H1 (cell line): ENCODE results near the gene NT5DC1. TPM values are rescaled to one million over a fixed set of nuclear protein-coding genes. Genes with fewer than 3 reads are reported as not detected.

Experiments used
- EGR1 ChIP-seq: IDR thresholded peaks from 2 replicates; pipeline ENCODE4 v1.6.1; 2011; ENCODE audit warnings: low read depth, low read length, borderline replicate concordance
- EP300 ChIP-seq, 2 experiments: IDR thresholded peaks; 1 replicate in 1 of 2; 2 replicates in 1 of 2; pipeline ENCODE4 v1.6.1; 2011 to 2012; ENCODE audit warnings: low read depth in 2 of 2, low read length in 2 of 2, mild to moderate bottlenecking in 2 of 2, borderline replicate concordance in 1 of 2, inconsistent platforms in 1 of 2, moderate library complexity in 1 of 2
- GABPA ChIP-seq: IDR thresholded peaks from 2 replicates; pipeline ENCODE4 v1.6.1; 2011; ENCODE audit warnings: mild to moderate bottlenecking, low read length, moderate library complexity, borderline replicate concordance; ENCODE audit not compliant: insufficient read depth
- HDAC2 ChIP-seq, 2 experiments: fragments of 300-600 bp in 1 of 2; sonication (generic) in 1 of 2; IDR thresholded peaks; 2 replicates each; pipeline ENCODE4 v1.6.1; 2011 to 2012; ENCODE audit warnings: low read depth in 2 of 2, low read length in 2 of 2, mild to moderate bottlenecking in 2 of 2, moderate library complexity in 2 of 2, borderline replicate concordance in 1 of 2, inconsistent platforms in 1 of 2
- KDM1A ChIP-seq: fragments of 200-600, 300-600 bp; sonication (generic); IDR thresholded peaks from 2 replicates; pipeline ENCODE4 v1.7.1; 2016; ENCODE audit warnings: mild to moderate bottlenecking, low read length, borderline replicate concordance
- KDM4A ChIP-seq: IDR thresholded peaks from one replicate; pipeline ENCODE4 v1.7.1; 2012; ENCODE audit warnings: low read depth, mild to moderate bottlenecking, moderate library complexity, low read length, inconsistent platforms; ENCODE audit not compliant: severe bottlenecking
- POLR2A ChIP-seq, 2 experiments: IDR thresholded peaks; 1 replicate in 1 of 2; 2 replicates in 1 of 2; pipeline ENCODE4 v1.6.1; 2011; ENCODE audit warnings: low read depth in 2 of 2, low read length in 2 of 2, mild to moderate bottlenecking in 2 of 2; ENCODE audit errors: control extremely low read depth in 1 of 2
- RAD21 ChIP-seq, 2 experiments: IDR thresholded peaks in 1 of 2; conservative IDR thresholded peaks in 1 of 2; 2 replicates each; pipeline ENCODE4 v1.6.1; 2011; ENCODE audit warnings: low read depth in 2 of 2, low read length in 2 of 2, improper control_type of control experiment in 1 of 2, inconsistent platforms in 1 of 2, mild to moderate bottlenecking in 1 of 2, moderate library complexity in 1 of 2
- RBBP5 ChIP-seq: IDR thresholded peaks from 2 replicates; pipeline ENCODE4 v1.7.1; 2012; ENCODE audit warnings: low read depth, mild to moderate bottlenecking, inconsistent platforms, low read length, moderate library complexity, borderline replicate concordance
- RFX5 ChIP-seq: IDR thresholded peaks from 2 replicates; pipeline ENCODE4 v1.6.1; 2011; ENCODE audit warnings: low read depth, low read length, improper control_type of control experiment, borderline replicate concordance
- TAF1 ChIP-seq: IDR thresholded peaks from 2 replicates; pipeline ENCODE4 v1.6.1; 2011; ENCODE audit warnings: mild to moderate bottlenecking, low read depth, low read length
- TAF7 ChIP-seq: optimal IDR thresholded peaks from 2 replicates; pipeline ENCODE3; 2011; ENCODE audit warnings: low read depth, mild to moderate bottlenecking, inconsistent platforms, low read length, moderate library complexity, borderline replicate concordance
- TEAD4 ChIP-seq: IDR thresholded peaks from 2 replicates; pipeline ENCODE4 v1.6.1; 2012; ENCODE audit warnings: low read depth, low read length, inconsistent platforms, mixed read lengths
- polyA plus RNA-seq, 7 experiments: library from polyadenylated mRNA; depleted of rRNA in 3 of 7; stranded (reverse) in 5 of 7; unstranded in 2 of 7; fragments of >200 nt in 5 of 7; fragments of 200-250 nt in 2 of 7; gene quantifications; 1 replicate in 5 of 7; 2 replicates in 1 of 7; 4 replicates in 1 of 7; pipeline versions ENCODE4 v1.2.1 to v1.2.3, GENCODE V29; 2011 to 2013; ENCODE audit warnings: missing spikeins in 2 of 7, mixed read lengths in 2 of 7
- total RNA-seq: library from RNA; stranded (reverse); fragmentation: NEBNext Ultra II Directional; extraction: Animal tissue kit (Norgen Biotek cat#: 25700); gene quantifications from 2 replicates; pipeline ENCODE4 v1.2.1, GENCODE V29; 2021
- TF ChIP-seq, protein P1 (sequence below): IDR thresholded peaks from 2 replicates; pipeline ENCODE4 v1.6.1; 2012; ENCODE audit warnings: inconsistent platforms
- TF ChIP-seq, protein P2 (sequence below), 3 experiments: IDR thresholded peaks; 1 replicate in 2 of 3; 2 replicates in 1 of 3; pipeline versions ENCODE4 v1.5.1 to v1.6.1; 2011; ENCODE audit warnings: low read length in 3 of 3, mild to moderate bottlenecking in 3 of 3, inconsistent platforms in 2 of 3, low read depth in 1 of 3, moderate library complexity in 1 of 3; ENCODE audit not compliant: insufficient read depth in 1 of 3; ENCODE audit errors: control extremely low read depth in 1 of 3
- TF ChIP-seq, protein P3 (sequence below): IDR thresholded peaks from 2 replicates; pipeline ENCODE4 v1.6.1; 2012; ENCODE audit warnings: inconsistent platforms
- TF ChIP-seq, protein P4 (sequence below): IDR thresholded peaks from 2 replicates; pipeline ENCODE4 v1.6.1; 2012; ENCODE audit warnings: low read length, inconsistent platforms

The NT5DC1 gene
- total and polyA plus RNA-seq, 2 of the 8 experiments (the other 6 are each of a cell fraction or from before 2014, with no cell fraction given): 25.3 to 72.7 TPM

DNA sequence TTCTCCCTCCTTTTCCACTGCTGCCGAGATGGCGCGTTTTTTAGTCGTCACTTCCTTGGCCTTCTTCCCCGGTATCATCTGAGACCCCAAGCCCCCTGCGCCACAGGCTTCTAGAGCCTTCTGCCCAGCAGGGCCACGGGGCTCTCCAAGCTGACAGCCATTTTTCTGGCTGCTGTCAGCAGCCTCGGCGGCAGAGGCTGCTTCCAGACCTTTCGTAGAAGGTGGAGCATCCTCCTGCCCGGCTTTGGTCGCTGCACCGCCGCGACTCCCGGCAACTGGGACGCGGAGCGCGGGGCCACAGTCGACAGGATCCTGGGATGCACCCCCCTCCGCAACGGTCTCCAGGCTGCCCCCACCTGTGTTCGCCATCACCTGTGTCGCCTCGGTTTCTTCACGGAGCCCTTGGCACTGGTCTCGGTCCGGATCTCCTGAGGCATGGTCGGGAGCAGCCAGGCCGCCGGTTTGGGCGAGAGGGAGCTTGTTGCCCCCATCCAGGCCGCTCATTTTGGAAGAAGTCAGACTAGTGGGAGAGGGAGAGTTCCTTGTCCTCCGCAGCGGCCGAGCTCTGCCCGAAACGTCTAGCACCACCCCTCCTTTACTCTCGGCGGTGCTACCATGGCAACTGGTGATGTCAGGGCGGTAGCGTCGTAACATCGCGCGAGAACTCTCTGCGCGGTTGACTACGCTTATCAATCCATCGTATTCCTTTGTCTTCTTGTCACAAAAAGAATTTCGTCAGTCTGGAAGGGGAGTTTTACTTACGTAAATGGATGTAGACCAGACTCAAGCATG, 153.0 kb downstream of the NT5DC1 start, which contains the start of gene TSPYL4 (continued):
- peak; percentile 61 to 85; a peak in 2 of 4 replicates for TF ChIP-seq HDAC2 (IDR thresholded peaks at IDR 0.05; ENCODE audit: borderline replicate concordance in 1 of 2, low read depth in 2 of 2, low read length in 2 of 2)
- TF ChIP-seq KDM4A: peak; percentile 73
- no peak for TF ChIP-seq TEAD4
- TF ChIP-seq GABPA: no peak
- TF ChIP-seq EP300 (IDR thresholded peaks at IDR 0.05; ENCODE audit: borderline replicate concordance in 1 of 2, low read depth in 2 of 2, low read length in 2 of 2): no peak
- TF ChIP-seq, protein P1, sequence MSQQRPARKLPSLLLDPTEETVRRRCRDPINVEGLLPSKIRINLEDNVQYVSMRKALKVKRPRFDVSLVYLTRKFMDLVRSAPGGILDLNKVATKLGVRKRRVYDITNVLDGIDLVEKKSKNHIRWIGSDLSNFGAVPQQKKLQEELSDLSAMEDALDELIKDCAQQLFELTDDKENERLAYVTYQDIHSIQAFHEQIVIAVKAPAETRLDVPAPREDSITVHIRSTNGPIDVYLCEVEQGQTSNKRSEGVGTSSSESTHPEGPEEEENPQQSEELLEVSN: peak; percentile 94
- peak; percentile 52; the same call in 1 of the 2 replicates for TF ChIP-seq RBBP5
- TF ChIP-seq RAD21 (IDR thresholded peaks at IDR 0.05 in 1 of 2, conservative IDR thresholded peaks at IDR 0.05 in 1 of 2; ENCODE audit: low read depth in 2 of 2, low read length in 2 of 2): no peak
- TF ChIP-seq TAF7: peak; percentile 18
- TF ChIP-seq, protein P2, sequence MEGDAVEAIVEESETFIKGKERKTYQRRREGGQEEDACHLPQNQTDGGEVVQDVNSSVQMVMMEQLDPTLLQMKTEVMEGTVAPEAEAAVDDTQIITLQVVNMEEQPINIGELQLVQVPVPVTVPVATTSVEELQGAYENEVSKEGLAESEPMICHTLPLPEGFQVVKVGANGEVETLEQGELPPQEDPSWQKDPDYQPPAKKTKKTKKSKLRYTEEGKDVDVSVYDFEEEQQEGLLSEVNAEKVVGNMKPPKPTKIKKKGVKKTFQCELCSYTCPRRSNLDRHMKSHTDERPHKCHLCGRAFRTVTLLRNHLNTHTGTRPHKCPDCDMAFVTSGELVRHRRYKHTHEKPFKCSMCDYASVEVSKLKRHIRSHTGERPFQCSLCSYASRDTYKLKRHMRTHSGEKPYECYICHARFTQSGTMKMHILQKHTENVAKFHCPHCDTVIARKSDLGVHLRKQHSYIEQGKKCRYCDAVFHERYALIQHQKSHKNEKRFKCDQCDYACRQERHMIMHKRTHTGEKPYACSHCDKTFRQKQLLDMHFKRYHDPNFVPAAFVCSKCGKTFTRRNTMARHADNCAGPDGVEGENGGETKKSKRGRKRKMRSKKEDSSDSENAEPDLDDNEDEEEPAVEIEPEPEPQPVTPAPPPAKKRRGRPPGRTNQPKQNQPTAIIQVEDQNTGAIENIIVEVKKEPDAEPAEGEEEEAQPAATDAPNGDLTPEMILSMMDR (IDR thresholded peaks at IDR 0.05; ENCODE audit: control extremely low read depth in 1 of 3, insufficient read depth in 1 of 3, low read depth in 1 of 3, low read length in 3 of 3): no peak
- no peak for TF ChIP-seq KDM1A
- TF ChIP-seq, protein P3, sequence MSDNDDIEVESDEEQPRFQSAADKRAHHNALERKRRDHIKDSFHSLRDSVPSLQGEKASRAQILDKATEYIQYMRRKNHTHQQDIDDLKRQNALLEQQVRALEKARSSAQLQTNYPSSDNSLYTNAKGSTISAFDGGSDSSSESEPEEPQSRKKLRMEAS: peak; percentile 87
- TF ChIP-seq POLR2A (IDR thresholded peaks at IDR 0.05; ENCODE audit: control extremely low read depth in 1 of 2, low read depth in 2 of 2, low read length in 2 of 2): peak; percentile 59 to 77; a peak in 2 of 3 replicates
- TF ChIP-seq TAF1: peak; percentile 73
- peak; percentile 95 for TF ChIP-seq RFX5
- TF ChIP-seq, protein P4, sequence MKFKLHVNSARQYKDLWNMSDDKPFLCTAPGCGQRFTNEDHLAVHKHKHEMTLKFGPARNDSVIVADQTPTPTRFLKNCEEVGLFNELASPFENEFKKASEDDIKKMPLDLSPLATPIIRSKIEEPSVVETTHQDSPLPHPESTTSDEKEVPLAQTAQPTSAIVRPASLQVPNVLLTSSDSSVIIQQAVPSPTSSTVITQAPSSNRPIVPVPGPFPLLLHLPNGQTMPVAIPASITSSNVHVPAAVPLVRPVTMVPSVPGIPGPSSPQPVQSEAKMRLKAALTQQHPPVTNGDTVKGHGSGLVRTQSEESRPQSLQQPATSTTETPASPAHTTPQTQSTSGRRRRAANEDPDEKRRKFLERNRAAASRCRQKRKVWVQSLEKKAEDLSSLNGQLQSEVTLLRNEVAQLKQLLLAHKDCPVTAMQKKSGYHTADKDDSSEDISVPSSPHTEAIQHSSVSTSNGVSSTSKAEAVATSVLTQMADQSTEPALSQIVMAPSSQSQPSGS: peak; percentile 71; the same call in 1 of the 2 replicates
- no peak for TF ChIP-seq EGR1
